K562 (cell line): ENCODE measurements around the gene TK1. TPM values are rescaled to one million over a fixed set of nuclear protein-coding genes. Genes with fewer than 3 reads are reported as not detected.

Experiments
- DIDO1 ChIP-seq: fragments of 450-650 bp; IDR thresholded peaks from 2 replicates; pipeline ENCODE4 v1.6.1; 2016; ENCODE audit warnings: low read depth, missing biosample characterization, missing genetic modification characterization
- HDAC1 ChIP-seq, 2 experiments: fragments of 450-650 bp; IDR thresholded peaks; 2 replicates each; pipeline ENCODE4 v1.6.1; 2016 to 2017; ENCODE audit warnings: inconsistent platforms in 1 of 2, mild to moderate bottlenecking in 1 of 2, moderate library complexity in 1 of 2
- JUN ChIP-seq, 2 experiments: sonication (generic) in 1 of 2; formaldehyde crosslinking in 1 of 2; IDR thresholded peaks; 2 replicates each; pipeline versions ENCODE4 v1.6.1 to v1.8.0; 2012 to 2022; ENCODE audit warnings: borderline replicate concordance in 2 of 2, mild to moderate bottlenecking in 2 of 2, improper control_type of control experiment in 1 of 2, low read depth in 1 of 2, low read length in 1 of 2, missing genetic modification reagents in 1 of 2
- JUND ChIP-seq, 2 experiments: IDR thresholded peaks; 2 replicates in 1 of 2; 3 replicates in 1 of 2; pipeline ENCODE4 v1.6.1; 2011; ENCODE audit warnings: borderline replicate concordance in 2 of 2, low read depth in 2 of 2, low read length in 2 of 2, improper control_type of control experiment in 1 of 2, missing biosample characterization in 1 of 2, missing genetic modification characterization in 1 of 2, missing genetic modification reagents in 1 of 2
- LEF1 ChIP-seq: fragments of 450-650 bp; IDR thresholded peaks from 2 replicates; pipeline ENCODE4 v1.6.1; 2016; ENCODE audit warnings: mild to moderate bottlenecking
- PHF20 ChIP-seq: fragments of 450-650 bp; IDR thresholded peaks from 2 replicates; pipeline ENCODE4 v1.6.1; 2018; ENCODE audit not compliant: partially characterized antibody
- SMAD4 ChIP-seq: fragments of 250-450 bp; sonication (Bioruptor Pico); conservative IDR thresholded peaks from 2 replicates; pipeline ENCODE4 v1.8.0; 2021; ENCODE audit warnings: inconsistent platforms, mild to moderate bottlenecking, moderate library complexity
- SMC3 ChIP-seq: conservative IDR thresholded peaks from 2 replicates; pipeline ENCODE4 v1.6.1; 2011; ENCODE audit warnings: low read depth, low read length, improper control_type of control experiment; ENCODE audit not compliant: insufficient read depth
- SP1 ChIP-seq: sonication (generic); formaldehyde crosslinking; IDR thresholded peaks from 2 replicates; pipeline ENCODE4 v1.8.1; 2022; ENCODE audit warnings: mild to moderate bottlenecking, missing genetic modification reagents
- TFE3 ChIP-seq: fragments of 450-650 bp; formaldehyde crosslinking; IDR thresholded peaks from 2 replicates; pipeline ENCODE4 v1.4.0; 2020; ENCODE audit warnings: mild to moderate bottlenecking, mixed read lengths
- THAP12 ChIP-seq: fragments of 250-450 bp; sonication (Bioruptor Pico); IDR thresholded peaks from 2 replicates; pipeline ENCODE4 v1.9.0; 2021; ENCODE audit warnings: mild to moderate bottlenecking, inconsistent platforms
- VEZF1 ChIP-seq: fragments of 200-800 bp; sonication (Bioruptor generic); IDR thresholded peaks from 2 replicates; pipeline ENCODE4 v1.6.1; 2017; ENCODE audit warnings: missing genetic modification characterization, missing compliant biosample characterization
- WHSC1 ChIP-seq: IDR thresholded peaks from one replicate; pipeline ENCODE4 v1.6.1; 2012; ENCODE audit warnings: low read length, control low read depth, inconsistent platforms
- ZBTB7A ChIP-seq: IDR thresholded peaks from 2 replicates; pipeline ENCODE4 v1.6.1; 2011; ENCODE audit warnings: low read depth, mild to moderate bottlenecking, low read length, moderate library complexity, borderline replicate concordance; ENCODE audit not compliant: control insufficient read depth
- ZNF24 ChIP-seq: fragments of 450-650 bp; IDR thresholded peaks from 2 replicates; pipeline ENCODE4 v1.6.1; 2016
- ZNF274 ChIP-seq: IDR thresholded peaks from 2 replicates; pipeline ENCODE4 v1.6.1; 2011; ENCODE audit warnings: low read depth, mild to moderate bottlenecking, low read length, moderate library complexity, borderline replicate concordance
- ZNF324 ChIP-seq: fragments of 250-450 bp; sonication (Bioruptor Pico); IDR thresholded peaks from 2 replicates; pipeline ENCODE4 v1.4.0; 2020; ENCODE audit warnings: mild to moderate bottlenecking
- ZNF707 ChIP-seq: fragments of 250-450 bp; sonication (Bioruptor Pico); conservative IDR thresholded peaks from 2 replicates; pipeline ENCODE4 v1.8.0; 2022; ENCODE audit warnings: inconsistent platforms, mild to moderate bottlenecking, moderate library complexity
- polyA plus RNA-seq, 8 experiments: library from polyadenylated mRNA; depleted of rRNA in 4 of 8; stranded (reverse) in 5 of 8; unstranded in 3 of 8; fragments of >200 nt; fragmentation: Nextera tagmentation in 2 of 8; fragmentation: Illumina TruSeq in 1 of 8; extraction: Ambion mirVana in 2 of 8; extraction: Trizol in 1 of 8; gene quantifications; 2 replicates each; pipeline versions ENCODE4 v1.2.1 to v1.2.3, GENCODE V29; 2011 to 2014; ENCODE audit warnings: inconsistent platforms in 1 of 8, missing spikeins in 1 of 8
- total RNA-seq, 7 experiments: library from RNA; depleted of rRNA in 6 of 7; stranded (reverse); fragments of >200 nt in 6 of 7; fragmentation: Illumina TruSeq in 2 of 7; extraction: Trizol in 2 of 7; gene quantifications; 2 replicates each; pipeline versions ENCODE4 v1.2.1 to v1.2.3, GENCODE V29; 2011 to 2021; ENCODE audit warnings: low replicate concordance in 1 of 7

The TK1 gene
- total and polyA plus RNA-seq, 9 of the 15 experiments (the other 6 are each of a cell fraction or from before 2014, with no cell fraction given): 8.4 to 280 (median 103) TPM

GRCh38 chr17:78133971-78134898 lies 52.6 kb downstream of the TK1 start (continued):
- TF ChIP-seq THAP12 (no peak), SP1 (CRISPR knock-in tag) (peak; percentile 55; the same call in 1 of the 2 replicates), SMC3 (peak; percentile 53), WHSC1 (no peak), SMAD4 (CRISPR knock-in tag) (peak; percentile 49; the same call in 1 of the 2 replicates), ZNF274 (no peak), ZBTB7A (peak; percentile 17; the same call in 1 of the 2 replicates), HDAC1 (IDR thresholded peaks at IDR 0.05) (peak in 1 of 2 experiments; percentile 14; a peak in 1 of 4 replicates), DIDO1 (tag) (no peak), PHF20 (peak; percentile 47), TFE3 (CRISPR knock-in tag) (no peak), VEZF1 (CRISPR knock-in tag) (0 out of 2 replicates have a peak, but pooled peaks have one; percentile 35), ZNF707 (CRISPR knock-in tag) (no peak), ZNF24 (peak; percentile 93), LEF1 (no peak), ZNF324 (CRISPR knock-in tag) (no peak), JUND (IDR thresholded peaks at IDR 0.05; ENCODE audit: borderline replicate concordance, low read depth, low read length) (0 out of 2 replicates have a peak, but pooled peaks have one; percentile 23), JUND (tag; IDR thresholded peaks at IDR 0.05; ENCODE audit: borderline replicate concordance, low read depth, low read length) (no peak; the same call in 2 of the 3 replicates), JUN (IDR thresholded peaks at IDR 0.05; ENCODE audit: borderline replicate concordance, low read depth, low read length) (no peak), JUN (CRISPR knock-in tag; IDR thresholded peaks at IDR 0.05; ENCODE audit: borderline replicate concordance) (no peak)
